Fibroblast of skin of back (primary cell): ENCODE data around the gene PBX4.

Source experiments
- DNase-seq: peaks from one replicate; pipeline ENCODE4 v3.0.0-alpha.2; 2013

PBX4 gene

GRCh38 chr19:19647037-19647835 lies 28.7 kb upstream of the PBX4 start:
- no peak for DNase-seq

GRCh38 chr19:19645233-19645870 lies 26.9 kb upstream of the PBX4 start:
- DNase-seq, result no peak

GRCh38 chr19:19644054-19644388 lies 25.5 kb upstream of the PBX4 start:
- DNase-seq, result no peak

- DNase-seq, result peak; percentile 40
Observed at GRCh38 chr19:19643158-19644053, 24.9 kb upstream of the PBX4 start, which contains the start of gene GMIP. TSS of gene GMIP (minus strand) at chr19:19643657. CDS start at chr19:19643529, 128 bp downstream.

GRCh38 chr19:19642506-19643157 lies 24.1 kb upstream of the PBX4 start:
- DNase-seq, result peak; percentile 23

GRCh38 chr19:19637523-19638251 lies 19.2 kb upstream of the PBX4 start:
- DNase-seq, result no peak

GRCh38 chr19:19637186-19637522 lies 18.7 kb upstream of the PBX4 start:
- DNase-seq, result no peak

- DNase-seq, result no peak
Observed at GRCh38 chr19:19636573-19637185, 18.2 kb upstream of the PBX4 start.

- no peak for DNase-seq
Observed at GRCh38 chr19:19635313-19635702, 16.8 kb upstream of the PBX4 start.

- DNase-seq, result no peak
Observed at GRCh38 chr19:19634516-19635312, 16.2 kb upstream of the PBX4 start.

- no peak for DNase-seq
Observed at GRCh38 chr19:19633711-19634515, 15.4 kb upstream of the PBX4 start.

- DNase-seq, result no peak
Observed at GRCh38 chr19:19632661-19633060, 14.2 kb upstream of the PBX4 start.

- DNase-seq, result no peak
Observed at GRCh38 chr19:19631346-19631745, 12.9 kb upstream of the PBX4 start.

GRCh38 chr19:19630426-19630825 lies 11.9 kb upstream of the PBX4 start:
- no peak for DNase-seq

- no peak for DNase-seq
Observed at GRCh38 chr19:19630062-19630414, 11.6 kb upstream of the PBX4 start.

- DNase-seq, result peak; percentile 8
Observed at GRCh38 chr19:19628501-19629134, 10.1 kb upstream of the PBX4 start.

- DNase-seq, result no peak
Observed at GRCh38 chr19:19627621-19628500, 9.4 kb upstream of the PBX4 start, which contains the start of gene LPAR2. TSS of gene LPAR2 (minus strand) at chr19:19628220. CDS start at chr19:19627275, 945 bp downstream.
